Measurements from ENCODE around the gene CACNA1D. TPM values are rescaled to one million over a fixed set of nuclear protein-coding genes. Genes with fewer than 3 reads are reported as not detected.

Gene CACNA1D
- total RNA-seq, 5 donors from 2014 or later (not counting 1 experiment from before 2014, with no cell fraction given): 0.09 to 0.47 (median 0.34) TPM; not detected in 1

GRCh38 chr3:53773021-53773436, 278.6 kb downstream of the CACNA1D start:
- no peaks in the 10 kb centered on the region for H3K36me3 ChIP-seq (ENCODE audit: control insufficient read depth in 2 of 2, extremely low read depth in 1 of 2, insufficient read depth in 1 of 2, low read length in 1 of 2)
- H3K27me3 Mint-ChIP-seq: peaks cover 4 to 9% of the 10 kb centered on the region in 2 donors
- H3K4me3 ChIP-seq (ENCODE audit: control insufficient read depth in 1 of 2, extremely low read depth in 1 of 2, low read length in 1 of 2): no peak overlapping the region
- ChIA-PET POLR2A (no interaction called here), CTCF (no interaction called here)
- 87% methylated on average over 5 of the region's 5 CpGs for WGBS (ENCODE audit: insufficient coverage)
- DNase-seq: no peak
- H3K36me3 Mint-ChIP-seq: no peaks in the 10 kb centered on the region
- H3K9me3 Mint-ChIP-seq: no peaks in the 10 kb centered on the region
- H3K4me1 ChIP-seq (ENCODE audit: control insufficient read depth in 1 of 2, extremely low read depth in 1 of 2, insufficient read depth in 2 of 2, low read length in 2 of 2): no peaks in the 10 kb centered on the region
- no peaks in the 10 kb centered on the region for H3K9me3 ChIP-seq
- ATAC-seq (replicated peaks in 1 of 4): no peak
- peaks cover 0 to 16% of the 10 kb centered on the region in 2 experiments for H3K27me3 ChIP-seq (replicated peaks in 1 of 2; ENCODE audit: control insufficient read depth in 2 of 2, extremely low read depth in 1 of 2, insufficient read depth in 2 of 2, low read length in 1 of 2)
- H3K4me3 Mint-ChIP-seq: no peak overlapping the region
- H3K4me1 Mint-ChIP-seq: no peaks in the 10 kb centered on the region
- no peak overlapping the region for H3K27ac ChIP-seq (ENCODE audit: low read length)
- H3K27ac Mint-ChIP-seq: no peak overlapping the region

- CTCF ChIA-PET: no interaction called here
These were observed 279.4 kb downstream of the CACNA1D start for GRCh38 chr3:53773611-53774368.

DNA sequence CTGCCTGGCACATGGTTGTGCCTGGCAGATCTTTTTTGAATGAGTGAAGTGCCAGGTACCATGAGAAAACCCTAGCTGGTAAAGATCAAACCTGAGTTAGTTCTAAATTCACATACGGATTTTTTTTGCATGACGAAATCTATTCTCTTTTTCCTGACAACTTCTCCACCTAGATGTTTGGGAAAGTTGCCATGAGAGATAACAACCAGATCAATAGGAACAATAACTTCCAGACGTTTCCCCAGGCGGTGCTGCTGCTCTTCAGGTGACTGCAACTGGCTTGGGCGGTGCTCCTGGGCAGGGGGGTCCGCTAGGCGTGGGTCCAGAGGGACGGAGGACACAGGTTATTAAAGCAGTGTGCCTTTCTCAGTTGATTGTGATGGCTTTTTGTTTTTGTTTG, 280.0 kb downstream of the CACNA1D start:
- Histone ChIP-seq H3K4me3 (ENCODE audit: control insufficient read depth in 1 of 2, extremely low read depth in 1 of 2, low read length in 1 of 2) (no peak overlapping the region), H3K27me3 (replicated peaks in 1 of 2; ENCODE audit: control insufficient read depth in 2 of 2, extremely low read depth in 1 of 2, insufficient read depth in 2 of 2, low read length in 1 of 2) (peaks cover 0 to 10% of the 10 kb centered on the region in 2 experiments), H3K27ac (ENCODE audit: low read length) (no peak overlapping the region), H3K4me1 (ENCODE audit: control insufficient read depth in 1 of 2, extremely low read depth in 1 of 2, insufficient read depth in 2 of 2, low read length in 2 of 2) (no peaks in the 10 kb centered on the region), H3K36me3 (ENCODE audit: control insufficient read depth in 2 of 2, extremely low read depth in 1 of 2, insufficient read depth in 1 of 2, low read length in 1 of 2) (no peaks in the 10 kb centered on the region), H3K9me3 (no peaks in the 10 kb centered on the region)
- ChIA-PET CTCF (no interaction called here), POLR2A (no interaction called here)
- Mint-ChIP-seq H3K36me3 (no peaks in the 10 kb centered on the region), H3K4me3 (no peak overlapping the region), H3K4me1 (no peaks in the 10 kb centered on the region), H3K27me3 (peaks cover 4 to 7% of the 10 kb centered on the region in 2 donors), H3K9me3 (no peaks in the 10 kb centered on the region), H3K27ac (no peak overlapping the region)
- no peak for ATAC-seq (replicated peaks in 1 of 4)
- no peak for DNase-seq
- WGBS (ENCODE audit: insufficient coverage): no CpG with 5 or more reads among the region's 8 CpGs

More at GRCh38 chr3:53773611-53774368, 279.4 kb downstream of the CACNA1D start:
- no peaks in the 10 kb centered on the region for H3K4me1 Mint-ChIP-seq
- H3K4me3 Mint-ChIP-seq: no peak overlapping the region
- no peak overlapping the region for H3K4me3 ChIP-seq (ENCODE audit: control insufficient read depth in 1 of 2, extremely low read depth in 1 of 2, low read length in 1 of 2)
- 65% methylated on average over 10 of the region's 10 CpGs for WGBS (ENCODE audit: insufficient coverage)
- H3K9me3 ChIP-seq: no peaks in the 10 kb centered on the region
- H3K27ac ChIP-seq (ENCODE audit: low read length): no peak overlapping the region
- ATAC-seq (replicated peaks in 1 of 4) (no peak), DNase-seq (no peak)
- POLR2A ChIA-PET: no interaction called here
- H3K27ac Mint-ChIP-seq: no peak overlapping the region
- H3K9me3 Mint-ChIP-seq: no peaks in the 10 kb centered on the region
- H3K27me3 Mint-ChIP-seq: peaks cover 4 to 9% of the 10 kb centered on the region in 2 donors
- peaks cover 0 to 13% of the 10 kb centered on the region in 2 experiments for H3K27me3 ChIP-seq (replicated peaks in 1 of 2; ENCODE audit: control insufficient read depth in 2 of 2, extremely low read depth in 1 of 2, insufficient read depth in 2 of 2, low read length in 1 of 2)
- no peaks in the 10 kb centered on the region for H3K4me1 ChIP-seq (ENCODE audit: control insufficient read depth in 1 of 2, extremely low read depth in 1 of 2, insufficient read depth in 2 of 2, low read length in 2 of 2)
- no peaks in the 10 kb centered on the region for H3K36me3 ChIP-seq (ENCODE audit: control insufficient read depth in 2 of 2, extremely low read depth in 1 of 2, insufficient read depth in 1 of 2, low read length in 1 of 2)
- no peaks in the 10 kb centered on the region for H3K36me3 Mint-ChIP-seq

- H3K4me3 ChIP-seq (ENCODE audit: control insufficient read depth in 1 of 2, extremely low read depth in 1 of 2, low read length in 1 of 2): no peak overlapping the region
- CTCF ChIA-PET: no interaction called here
These were observed 280.6 kb downstream of the CACNA1D start for GRCh38 chr3:53775018-53775417.

GRCh38 chr3:53775834-53776251, 281.4 kb downstream of the CACNA1D start:
- CTCF ChIA-PET: no interaction called here
- POLR2A ChIA-PET: no interaction called here

More at GRCh38 chr3:53775018-53775417, 280.6 kb downstream of the CACNA1D start:
- Mint-ChIP-seq H3K4me1 (no peaks in the 10 kb centered on the region), H3K27me3 (peaks cover 4 to 7% of the 10 kb centered on the region in 2 donors), H3K36me3 (no peaks in the 10 kb centered on the region), H3K4me3 (no peak overlapping the region), H3K27ac (no peak overlapping the region), H3K9me3 (no peaks in the 10 kb centered on the region)
- no peaks in the 10 kb centered on the region for H3K36me3 ChIP-seq (ENCODE audit: control insufficient read depth in 2 of 2, extremely low read depth in 1 of 2, insufficient read depth in 1 of 2, low read length in 1 of 2)
- DNase-seq (no peak), ATAC-seq (replicated peaks in 1 of 4) (no peak)
- no peak overlapping the region for H3K27ac ChIP-seq (ENCODE audit: low read length)
- 17% methylated on average over 1 of the region's 5 CpGs for WGBS (ENCODE audit: insufficient coverage)
- POLR2A ChIA-PET: no interaction called here
- H3K9me3 ChIP-seq: no peaks in the 10 kb centered on the region
- H3K27me3 ChIP-seq (replicated peaks in 1 of 2; ENCODE audit: control insufficient read depth in 2 of 2, extremely low read depth in 1 of 2, insufficient read depth in 2 of 2, low read length in 1 of 2): peaks cover 0 to 8% of the 10 kb centered on the region in 2 experiments
- no peaks in the 10 kb centered on the region for H3K4me1 ChIP-seq (ENCODE audit: control insufficient read depth in 1 of 2, extremely low read depth in 1 of 2, insufficient read depth in 2 of 2, low read length in 2 of 2)

DNA sequence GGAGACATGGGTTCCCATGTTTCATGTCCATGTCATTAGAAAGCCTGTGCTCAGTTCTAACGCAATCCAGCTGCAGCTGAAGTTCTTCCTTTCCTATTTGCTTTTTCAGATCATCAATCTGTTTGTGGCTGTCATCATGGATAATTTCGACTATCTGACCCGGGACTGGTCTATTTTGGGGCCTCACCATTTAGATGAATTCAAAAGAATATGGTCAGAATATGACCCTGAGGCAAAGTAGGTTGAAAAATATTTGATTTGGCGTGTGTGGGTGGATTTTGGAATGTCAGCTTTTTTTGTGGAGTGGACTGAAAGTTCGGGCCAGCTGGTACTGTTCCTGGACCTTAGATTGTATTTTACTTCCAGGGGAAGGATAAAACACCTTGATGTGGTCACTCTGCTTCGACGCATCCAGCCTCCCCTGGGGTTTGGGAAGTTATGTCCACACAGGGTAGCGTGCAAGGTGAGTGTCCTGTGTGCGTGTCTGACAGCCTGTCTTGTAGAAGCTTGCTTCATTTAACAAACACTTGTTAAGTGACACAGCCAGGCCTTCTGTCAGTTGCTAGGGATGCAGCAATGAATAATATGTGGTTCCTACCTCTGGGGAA, 282.2 kb downstream of the CACNA1D start:
- no peaks in the 10 kb centered on the region for H3K36me3 Mint-ChIP-seq
- no peak overlapping the region for H3K4me3 ChIP-seq (ENCODE audit: control insufficient read depth in 1 of 2, extremely low read depth in 1 of 2, low read length in 1 of 2)
- no peaks in the 10 kb centered on the region for H3K9me3 ChIP-seq
- WGBS (ENCODE audit: insufficient coverage): 89% methylated on average over 9 of the region's 9 CpGs
- no peaks in the 10 kb centered on the region for H3K36me3 ChIP-seq (ENCODE audit: control insufficient read depth in 2 of 2, extremely low read depth in 1 of 2, insufficient read depth in 1 of 2, low read length in 1 of 2)
- ChIA-PET POLR2A (no interaction called here), CTCF (no interaction called here)
- H3K4me1 ChIP-seq (ENCODE audit: control insufficient read depth in 1 of 2, extremely low read depth in 1 of 2, insufficient read depth in 2 of 2, low read length in 2 of 2): no peaks in the 10 kb centered on the region
- H3K4me1 Mint-ChIP-seq: no peaks in the 10 kb centered on the region
- no peak overlapping the region for H3K27ac Mint-ChIP-seq
- no peaks in the 10 kb centered on the region for H3K9me3 Mint-ChIP-seq
- no peak overlapping the region for H3K4me3 Mint-ChIP-seq
- ATAC-seq (replicated peaks in 1 of 4) (no peak), DNase-seq (no peak)
- H3K27me3 ChIP-seq (replicated peaks in 1 of 2; ENCODE audit: control insufficient read depth in 2 of 2, extremely low read depth in 1 of 2, insufficient read depth in 2 of 2, low read length in 1 of 2): peaks cover 0 to 3% of the 10 kb centered on the region in 2 experiments
- H3K27ac ChIP-seq (ENCODE audit: low read length): no peak overlapping the region
- H3K27me3 Mint-ChIP-seq: peaks cover 0 to 4% of the 10 kb centered on the region in 2 donors

More at GRCh38 chr3:53775834-53776251, 281.4 kb downstream of the CACNA1D start:
- no peaks in the 10 kb centered on the region for H3K4me1 Mint-ChIP-seq
- peaks cover 0 to 7% of the 10 kb centered on the region in 2 donors for H3K27me3 Mint-ChIP-seq
- DNase-seq: no peak
- Histone ChIP-seq H3K27ac (ENCODE audit: low read length) (no peak overlapping the region), H3K4me3 (ENCODE audit: control insufficient read depth in 1 of 2, extremely low read depth in 1 of 2, low read length in 1 of 2) (no peak overlapping the region), H3K4me1 (ENCODE audit: control insufficient read depth in 1 of 2, extremely low read depth in 1 of 2, insufficient read depth in 2 of 2, low read length in 2 of 2) (no peaks in the 10 kb centered on the region), H3K9me3 (no peaks in the 10 kb centered on the region), H3K36me3 (ENCODE audit: control insufficient read depth in 2 of 2, extremely low read depth in 1 of 2, insufficient read depth in 1 of 2, low read length in 1 of 2) (no peaks in the 10 kb centered on the region), H3K27me3 (replicated peaks in 1 of 2; ENCODE audit: control insufficient read depth in 2 of 2, extremely low read depth in 1 of 2, insufficient read depth in 2 of 2, low read length in 1 of 2) (peaks cover 0 to 3% of the 10 kb centered on the region in 2 experiments)
- ATAC-seq (replicated peaks in 1 of 4): no peak
- WGBS (ENCODE audit: insufficient coverage): 78% methylated on average over 3 of the region's 5 CpGs
- no peaks in the 10 kb centered on the region for H3K36me3 Mint-ChIP-seq
- H3K4me3 Mint-ChIP-seq: no peak overlapping the region
- no peaks in the 10 kb centered on the region for H3K9me3 Mint-ChIP-seq
- no peak overlapping the region for H3K27ac Mint-ChIP-seq

Data from T-cell (primary cell).